WI38 (cell line): Measurements from ENCODE around the gene TRA2A.
A peak's percentile ranks its signal among the peaks of the same experiment; 100 is the strongest.

Experiments used
- H3K4me3 ChIP-seq: 2 replicates; pipeline ENCODE4 v1.5.1; 2011; ENCODE audit warnings: low read depth, mild to moderate bottlenecking, control low read depth, low read length
- CTCF ChIP-seq: IDR thresholded peaks from 2 replicates; pipeline ENCODE4 v1.5.1; 2012; ENCODE audit warnings: low read depth, mild to moderate bottlenecking, control low read depth, low read length

The TRA2A gene

DNA sequence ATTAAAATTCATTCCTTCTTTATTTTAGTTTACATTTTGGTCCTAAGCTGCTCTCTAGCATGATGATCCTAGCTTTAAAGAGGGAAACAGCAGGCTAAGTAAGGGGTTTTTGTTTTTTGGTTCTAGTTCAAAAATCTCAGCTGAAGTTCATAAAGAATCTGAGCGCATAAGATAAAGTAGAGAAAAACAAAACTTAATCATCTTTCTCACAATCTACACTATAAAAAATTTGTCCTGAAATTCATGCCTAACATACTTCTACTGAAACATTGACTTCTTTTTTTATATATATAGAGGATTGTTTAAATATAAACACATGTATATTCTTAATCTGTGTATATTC lies 54.7 kb downstream of the TRA2A start:
- no peak for TF ChIP-seq CTCF
- no peak overlapping the region for H3K4me3 ChIP-seq

- no peak for TF ChIP-seq CTCF
- H3K4me3 ChIP-seq, result no peak overlapping the region
These were observed 55.3 kb downstream of the TRA2A start for GRCh38 chr7:23476286-23477156.

- H3K4me3 ChIP-seq, result peak overlapping the region; percentile 76
- no peak for TF ChIP-seq CTCF
These were observed 56.3 kb downstream of the TRA2A start for GRCh38 chr7:23475576-23475839.

DNA sequence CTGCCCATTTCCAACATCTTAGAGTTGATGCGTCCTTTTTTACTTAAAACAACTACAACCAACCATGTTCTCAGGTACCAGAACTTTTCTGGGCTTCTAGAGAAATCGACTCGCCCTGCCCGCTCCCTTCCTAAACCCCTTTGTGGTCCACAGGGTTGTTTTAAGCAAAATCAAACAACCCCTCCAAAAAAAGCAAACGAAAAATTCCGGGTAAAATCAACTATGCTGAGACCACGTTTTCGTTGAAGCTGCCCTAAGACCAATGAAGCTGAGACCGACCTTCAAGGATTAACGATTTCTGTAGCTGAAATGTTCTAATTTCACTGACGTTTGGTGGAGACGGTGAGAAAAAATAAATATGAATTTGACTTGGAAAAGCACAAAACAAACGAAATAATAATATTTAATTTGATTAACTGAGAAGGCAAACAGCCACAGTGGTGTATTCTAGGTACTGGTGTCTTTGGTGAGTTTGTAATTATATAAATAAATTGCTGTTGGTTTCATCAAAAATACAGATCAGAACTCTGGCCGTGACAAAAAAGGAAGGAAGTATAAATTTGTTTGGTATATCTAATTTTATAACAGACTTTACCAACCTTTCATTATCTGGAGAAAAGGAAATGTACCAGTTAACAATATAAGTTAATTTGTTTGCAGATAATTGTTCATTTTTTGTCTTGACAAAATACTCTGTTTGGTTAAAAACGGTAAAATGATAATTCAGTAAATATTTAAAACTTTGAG lies 56.8 kb downstream of the TRA2A start:
- TF ChIP-seq CTCF, result no peak
- peak overlapping the region; percentile 76 for H3K4me3 ChIP-seq

DNA sequence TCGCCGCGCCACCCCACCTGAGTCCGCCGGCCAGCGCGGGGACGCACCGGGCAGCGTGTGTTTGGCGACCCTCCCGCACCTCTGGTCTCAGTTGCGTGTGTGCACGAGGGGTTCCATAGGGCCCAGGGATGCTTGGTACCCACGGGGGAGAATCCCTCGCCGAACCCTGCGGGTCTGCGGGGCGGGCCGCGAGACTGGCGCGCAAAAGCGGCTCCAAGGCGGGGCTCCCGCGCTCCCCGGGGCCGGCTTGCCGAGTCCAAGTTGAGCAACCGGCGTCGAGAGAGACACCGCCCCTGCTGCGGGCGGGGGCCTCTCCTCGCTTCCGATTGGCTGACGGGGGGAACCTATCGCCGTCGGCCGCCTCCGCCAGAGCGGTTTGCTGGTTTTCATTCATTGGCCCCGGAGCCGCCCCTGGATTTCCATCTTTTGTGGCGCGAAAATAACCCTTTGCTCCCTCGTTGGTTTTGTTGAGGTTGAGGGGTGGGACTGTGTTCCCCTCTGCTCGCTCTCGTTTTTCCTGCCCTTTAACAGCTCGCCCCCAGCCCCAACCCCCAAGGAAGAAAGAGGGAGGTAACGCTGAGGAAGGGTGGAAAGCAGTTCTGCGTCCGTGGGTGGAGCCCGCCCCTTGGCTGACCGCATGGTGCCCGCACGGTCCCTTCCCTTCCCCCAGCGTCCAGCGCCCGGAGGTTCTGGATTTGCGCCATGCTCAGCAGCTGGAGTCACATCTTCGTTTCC lies 57.5 kb downstream of the TRA2A start:
- H3K4me3 ChIP-seq, result peak overlapping the region; percentile 76
- no peak for TF ChIP-seq CTCF

- peak overlapping the region; percentile 76 for H3K4me3 ChIP-seq
- TF ChIP-seq CTCF, result no peak
These were observed 58.0 kb downstream of the TRA2A start for GRCh38 chr7:23473844-23474093.
